A549 (cell line): Measurements from ENCODE around the gene ICAM3. TPM values are rescaled to one million over a fixed set of nuclear protein-coding genes. Genes with fewer than 3 reads are reported as not detected.
A peak's percentile ranks its signal among the peaks of the same experiment; 100 is the strongest.
"Not testable (repeated sequence)": the region's sequence is repeated elsewhere in the genome, so short reads cannot be mapped to it uniquely, and the experiment has no call there.

Experiments
- ATAC-seq, 2 experiments: fragments of 200-7000 bp in 1 of 2; fragments of >200 bp in 1 of 2; cut with Nextera tagmentation in 1 of 2; cut with Tn5 transposase in 1 of 2; 3 replicates each; pipeline versions ENCODE4 v1.8.0 to v1.9.1; 2018 to 2020; ENCODE audit warnings: mild to moderate bottlenecking in 1 of 2, moderate library complexity in 1 of 2
- CTCF ChIA-PET: fragments of 300-600 bp; sonication (Branson Sonifier 250); formaldehyde crosslinking; extraction: SDS; loops from one replicate; lab custom pipeline; 2021; ENCODE audit warnings: antibody characterized with exemption, inconsistent platforms; lab: Yijun Ruan, JAX
- POLR2A ChIA-PET: fragments of 350-600 bp; formaldehyde crosslinking; extraction: SDS; loops from one replicate; lab custom pipeline; 2021; ENCODE audit warnings: antibody characterized with exemption, inconsistent platforms; lab: Yijun Ruan, JAX
- DNase-seq, 2 experiments: peaks; one replicate each; pipeline versions ENCODE4 v3.0.0 to v3.0.0-alpha.2; 2011 to 2016; ENCODE audit warnings: low read depth in 1 of 2, low spot score in 1 of 2
- FAIRE-seq: peaks from 2 replicates; lab custom pipeline; 2011; peaks lifted over from hg19 to GRCh38; lab: Jason Lieb, UNC
- H3K27ac ChIP-seq, 2 experiments: fragments of >200 bp; sonication (Bioruptor Twin); formaldehyde crosslinking; 3 replicates each; pipeline ENCODE4 v1.5.1; 2016 to 2017
- H3K4me1 ChIP-seq: fragments of >200 bp; sonication (Bioruptor Twin); formaldehyde crosslinking; 3 replicates; pipeline ENCODE4 v1.6.1; 2016
- H3K4me2 ChIP-seq: fragments of >200 bp; sonication (Bioruptor Twin); formaldehyde crosslinking; 3 replicates; pipeline ENCODE4 v1.6.1; 2016
- H3K4me3 ChIP-seq: fragments of >200 bp; sonication (Bioruptor Twin); formaldehyde crosslinking; 3 replicates; pipeline ENCODE4 v1.5.1; 2016
- H3K9me3 ChIP-seq: fragments of >200 bp; sonication (Bioruptor Twin); formaldehyde crosslinking; 3 replicates; pipeline ENCODE4 v1.6.1; 2016
- CHD2 ChIP-seq: fragments of 150-350 bp; IDR thresholded peaks from 2 replicates; pipeline ENCODE4 v1.6.1; 2014; ENCODE audit warnings: low read length; ENCODE audit not compliant: partially characterized antibody
- GATA3 ChIP-seq: IDR thresholded peaks from 2 replicates; pipeline ENCODE4 v1.6.1; 2012; ENCODE audit warnings: borderline replicate concordance
- JUN ChIP-seq, 2 experiments: fragments of >200 bp; sonication (Bioruptor Twin); formaldehyde crosslinking; IDR thresholded peaks; 2 replicates in 1 of 2; 3 replicates in 1 of 2; pipeline ENCODE4 v1.6.1; 2016 to 2017
- MAX ChIP-seq: IDR thresholded peaks from 2 replicates; pipeline ENCODE4 v1.6.1; 2012
- MYC ChIP-seq: IDR thresholded peaks from 2 replicates; pipeline ENCODE4 v1.6.1; 2012; ENCODE audit warnings: mild to moderate bottlenecking, inconsistent platforms, low read length, improper control_type of control experiment, borderline replicate concordance
- POLR2A ChIP-seq: IDR thresholded peaks from 2 replicates; pipeline ENCODE4 v1.6.1; 2012; ENCODE audit warnings: mild to moderate bottlenecking, low read length
- RCOR1 ChIP-seq: fragments of 150-350 bp; IDR thresholded peaks from 2 replicates; pipeline ENCODE4 v1.6.1; 2014; ENCODE audit warnings: antibody characterized with exemption, low read length, low read depth
- REST ChIP-seq: fragments of 200-600 bp; sonication (generic); IDR thresholded peaks from 2 replicates; pipeline ENCODE4 v1.6.1; 2016; ENCODE audit warnings: antibody characterized with exemption, mild to moderate bottlenecking, moderate library complexity
- USF2 ChIP-seq: fragments of 450-650 bp; IDR thresholded peaks from 2 replicates; pipeline ENCODE4 v1.6.1; 2014; ENCODE audit warnings: antibody characterized with exemption
- ZFP36 ChIP-seq: fragments of 450-650 bp; IDR thresholded peaks from 2 replicates; pipeline ENCODE4 v1.6.1; 2014; ENCODE audit warnings: borderline replicate concordance; ENCODE audit not compliant: partially characterized antibody
- WGBS: methylation state at CpG from one replicate; pipeline ENCODE4 v1.1.6; 2017; ENCODE audit errors: missing lambda C conversion rate; 5-methylcytosine and 5-hydroxymethylcytosine counted together
- polyA plus RNA-seq, 4 experiments: library from polyadenylated mRNA; depleted of rRNA in 3 of 4; stranded (reverse); fragments of >200 nt; fragmentation: RNase III in 1 of 4; extraction: RNeasy Plus Mini Kit Qiagen cat#74134 plus additional on column Dnase treatment in 1 of 4; gene quantifications; 2 replicates in 3 of 4; 3 replicates in 1 of 4; pipeline ENCODE4 v1.2.3, GENCODE V29; 2011 to 2017
- TF ChIP-seq, protein P1 (sequence below): fragments of 150-350 bp; IDR thresholded peaks from 2 replicates; pipeline ENCODE4 v1.6.1; 2014; ENCODE audit warnings: low read depth, mild to moderate bottlenecking, low read length
- TF ChIP-seq, protein P2 (sequence below): fragments of 250-450 bp; sonication (Bioruptor Pico); IDR thresholded peaks from 2 replicates; pipeline ENCODE4 v1.5.0; 2021; ENCODE audit warnings: mild to moderate bottlenecking, moderate library complexity, borderline replicate concordance

The ICAM3 gene
- polyA plus RNA-seq, 2 of the 4 experiments (the other 2 are of a cell fraction), result 4.7 to 7.3 TPM

DNA sequence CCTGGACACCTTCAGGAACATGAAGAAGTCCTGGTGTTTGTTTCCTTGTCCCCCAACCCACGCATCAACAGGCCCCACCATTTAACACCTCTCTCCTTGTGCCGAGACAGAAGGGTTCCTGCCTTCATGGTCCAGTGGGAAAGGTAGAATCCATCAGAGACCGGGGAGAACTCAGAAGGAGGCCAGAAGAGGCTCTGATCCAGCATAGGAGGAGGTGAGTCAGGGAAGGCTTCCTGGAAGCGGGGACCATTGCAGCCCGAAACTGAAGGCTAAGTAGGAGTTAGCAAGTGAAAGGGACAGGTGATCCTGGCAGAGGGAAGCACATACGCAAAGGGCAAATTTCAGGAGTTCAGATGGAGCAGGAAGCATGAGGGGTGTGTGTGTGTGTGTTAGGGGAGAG, 484 bp downstream of the ICAM3 start:
- WGBS, result 79% methylated on average over 6 of the region's 6 CpGs

GRCh38 chr19:10336725-10337124, 2.7 kb downstream of the ICAM3 start:
- 89% methylated on average over 9 of the region's 9 CpGs for WGBS
- ATAC-seq, FAIRE-seq, H3K4me2 ChIP-seq, H3K4me3 ChIP-seq, DNase-seq, H3K27ac ChIP-seq, POLR2A ChIA-PET, H3K4me1 ChIP-seq, H3K9me3 ChIP-seq: not testable (repeated sequence)
- CTCF ChIA-PET, result interaction anchor here (0.8 to 0.9 kb wide), 2 partner anchors 47 to 52 kb away, joined by 3 read pairs; no protein-coding TSS in a partner anchor

More for the DNA sequence above, 484 bp downstream of the ICAM3 start:
- H3K4me3 ChIP-seq, result no peak overlapping the region
- POLR2A ChIA-PET, result no interaction called here
- no peak for FAIRE-seq
- TF ChIP-seq USF2 (no peak), ZFP36 (no peak), CHD2 (no peak)
- TF ChIP-seq, protein P1, sequence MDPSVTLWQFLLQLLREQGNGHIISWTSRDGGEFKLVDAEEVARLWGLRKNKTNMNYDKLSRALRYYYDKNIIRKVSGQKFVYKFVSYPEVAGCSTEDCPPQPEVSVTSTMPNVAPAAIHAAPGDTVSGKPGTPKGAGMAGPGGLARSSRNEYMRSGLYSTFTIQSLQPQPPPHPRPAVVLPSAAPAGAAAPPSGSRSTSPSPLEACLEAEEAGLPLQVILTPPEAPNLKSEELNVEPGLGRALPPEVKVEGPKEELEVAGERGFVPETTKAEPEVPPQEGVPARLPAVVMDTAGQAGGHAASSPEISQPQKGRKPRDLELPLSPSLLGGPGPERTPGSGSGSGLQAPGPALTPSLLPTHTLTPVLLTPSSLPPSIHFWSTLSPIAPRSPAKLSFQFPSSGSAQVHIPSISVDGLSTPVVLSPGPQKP, result no peak
- TF ChIP-seq, all 56 proteins: peak for 0
- no peak overlapping the region for H3K27ac ChIP-seq
- no peaks in the 10 kb centered on the region for H3K9me3 ChIP-seq
- CTCF ChIA-PET, result interaction anchor here (1.3 kb wide), 1 partner anchor 42 kb away, joined by 3 read pairs; the partner anchor contains the start of gene TYK2
- no peak overlapping the region for H3K4me2 ChIP-seq
- H3K4me1 ChIP-seq, result 0 out of 3 replicates have a peak, but pooled peaks cover 3% of the 10 kb centered on the region
- DNase-seq, result no peak
- no peak for ATAC-seq

GRCh38 chr19:10335352-10335985, 4.0 kb downstream of the ICAM3 start:
- no peaks in the 10 kb centered on the region for H3K9me3 ChIP-seq
- peak overlapping the region; percentile 92 for H3K4me2 ChIP-seq
- TF ChIP-seq MYC (no peak), GATA3 (no peak), REST (no peak), RCOR1 (no peak)
- peak overlapping the region in 1 of 2 experiments; percentile 77; a peak in 4 of 6 replicates for H3K27ac ChIP-seq
- peak overlapping the region; percentile 76; the same call in 1 of the 3 replicates for H3K4me3 ChIP-seq
- WGBS, result 65% methylated on average over 9 of the region's 26 CpGs
- H3K4me1 ChIP-seq, result peaks cover 11% of the 10 kb centered on the region; the same call in 1 of the 3 replicates
- ChIA-PET POLR2A (interaction anchor here (2.5 kb wide), 1 partner anchor 45 kb away, joined by 12 read pairs; the partner anchor contains the start of gene TYK2), CTCF (interaction anchor here (1.2 kb wide), 1 partner anchor 53 kb away, joined by 3 read pairs; no protein-coding TSS in a partner anchor)
- ATAC-seq (no peak), DNase-seq (no peak), FAIRE-seq (no peak)

- peak overlapping the region; percentile 81 to 97 for H3K27ac ChIP-seq
- TF ChIP-seq MAX (peak; percentile 68), JUN (IDR thresholded peaks at IDR 0.05) (peak in 1 of 2 experiments; percentile 15; a peak in 1 of 5 replicates), POLR2A (peak; percentile 30)
- TF ChIP-seq, protein P2, sequence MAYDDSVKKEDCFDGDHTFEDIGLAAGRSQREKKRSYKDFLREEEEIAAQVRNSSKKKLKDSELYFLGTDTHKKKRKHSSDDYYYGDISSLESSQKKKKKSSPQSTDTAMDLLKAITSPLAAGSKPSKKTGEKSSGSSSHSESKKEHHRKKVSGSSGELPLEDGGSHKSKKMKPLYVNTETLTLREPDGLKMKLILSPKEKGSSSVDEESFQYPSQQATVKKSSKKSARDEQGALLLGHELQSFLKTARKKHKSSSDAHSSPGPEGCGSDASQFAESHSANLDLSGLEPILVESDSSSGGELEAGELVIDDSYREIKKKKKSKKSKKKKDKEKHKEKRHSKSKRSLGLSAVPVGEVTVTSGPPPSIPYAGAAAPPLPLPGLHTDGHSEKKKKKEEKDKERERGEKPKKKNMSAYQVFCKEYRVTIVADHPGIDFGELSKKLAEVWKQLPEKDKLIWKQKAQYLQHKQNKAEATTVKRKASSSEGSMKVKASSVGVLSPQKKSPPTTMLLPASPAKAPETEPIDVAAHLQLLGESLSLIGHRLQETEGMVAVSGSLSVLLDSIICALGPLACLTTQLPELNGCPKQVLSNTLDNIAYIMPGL (CRISPR knock-in tag), result no peak
- CTCF ChIA-PET, result interaction anchor here (1.2 to 2.0 kb wide), 3 partner anchors 54 to 76 kb away, joined by 3 to 9 read pairs (median 4); partner anchors contain the start of gene ICAM1
These were observed 4.7 kb downstream of the ICAM3 start for GRCh38 chr19:10334588-10335351.

More at GRCh38 chr19:10334588-10335351, 4.7 kb downstream of the ICAM3 start:
- ATAC-seq (peak; percentile 74 to 88), FAIRE-seq (no peak), DNase-seq (peak; percentile 66 to 93)
- POLR2A ChIA-PET, result interaction anchor here (2.5 kb wide), 1 partner anchor 45 kb away, joined by 12 read pairs; the partner anchor contains the start of gene TYK2
- Histone ChIP-seq H3K4me1 (peaks cover 11% of the 10 kb centered on the region; the same call in 1 of the 3 replicates), H3K4me3 (peak overlapping the region; percentile 76), H3K4me2 (peak overlapping the region; percentile 92), H3K9me3 (no peaks in the 10 kb centered on the region)
- 1% methylated on average over 28 of the region's 59 CpGs for WGBS
